Smooth muscle cell (in vitro differentiated cells): ENCODE measurements around the gene TFF2. TPM values are rescaled to one million over a fixed set of nuclear protein-coding genes. Genes with fewer than 3 reads are reported as not detected.

Source experiments
- DNase-seq: peaks from one replicate; lab custom pipeline; 2025; ENCODE audit not compliant: unreplicated experiment; lab: John Stamatoyannopoulos, UW
- H2AFZ ChIP-seq: fragments of 200-600 bp; sonication (generic); 2 replicates; pipeline ENCODE4 v1.6.0; 2016; ENCODE audit warnings: antibody characterized with exemption, low read depth, mild to moderate bottlenecking
- H3F3A ChIP-seq: fragments of 200-600 bp; sonication (generic); 2 replicates; pipeline ENCODE4 v1.6.0; 2017; ENCODE audit warnings: antibody characterized with exemption, low read depth
- H3K27ac ChIP-seq: fragments of 200-600 bp; sonication (generic); 2 replicates; pipeline ENCODE4 v1.5.1; 2016; ENCODE audit warnings: low read depth, mild to moderate bottlenecking
- H3K27me3 ChIP-seq: fragments of 200-600 bp; sonication (generic); 2 replicates; pipeline ENCODE4 v1.6.1; 2016; ENCODE audit warnings: low read depth, mild to moderate bottlenecking
- H3K36me3 ChIP-seq: fragments of 200-600 bp; sonication (generic); 2 replicates; pipeline ENCODE4 v1.5.1; 2016; ENCODE audit warnings: low read depth
- H3K4me1 ChIP-seq: fragments of 200-600 bp; sonication (generic); 2 replicates; pipeline ENCODE4 v1.5.1; 2016; ENCODE audit warnings: low read depth
- H3K4me2 ChIP-seq: fragments of 200-600 bp; sonication (generic); 2 replicates; pipeline ENCODE4 v1.6.0; 2016; ENCODE audit warnings: mild to moderate bottlenecking
- H3K4me3 ChIP-seq: fragments of 200-600 bp; sonication (generic); 2 replicates; pipeline ENCODE4 v1.5.1; 2016; ENCODE audit warnings: mild to moderate bottlenecking
- H3K79me2 ChIP-seq: fragments of 200-600 bp; sonication (generic); 2 replicates; pipeline ENCODE4 v1.6.0; 2016; ENCODE audit warnings: low read depth, mild to moderate bottlenecking
- H3K9ac ChIP-seq: fragments of 200-600 bp; sonication (generic); 2 replicates; pipeline ENCODE4 v1.6.0; 2016; ENCODE audit warnings: low read depth
- H3K9me3 ChIP-seq: fragments of 200-600 bp; sonication (generic); replicated peaks from 2 replicates; pipeline ENCODE4 v1.5.1; 2016; ENCODE audit warnings: low read depth
- H4K20me1 ChIP-seq: fragments of 200-600 bp; sonication (generic); 2 replicates; pipeline ENCODE4 v1.6.0; 2016; ENCODE audit warnings: low read depth
- WGBS: methylation state at CpG from one replicate; pipeline ENCODE4 v1.1.7; 2016; ENCODE audit warnings: low lambda C conversion rate; 5-methylcytosine and 5-hydroxymethylcytosine counted together
- polyA plus RNA-seq: library from polyadenylated mRNA; unstranded; fragments of >200 nt; fragmentation: Nextera tagmentation; extraction: Ambion mirVana; gene quantifications from 2 replicates; pipeline ENCODE4 v1.2.1, GENCODE V29; 2016
- total RNA-seq: library from RNA; depleted of rRNA; stranded (reverse); fragments of >200 nt; gene quantifications from 2 replicates; pipeline ENCODE4 v1.2.3, GENCODE V29; 2014
- TF ChIP-seq, protein P1 (sequence below): fragments of 200-600 bp; sonication (generic); IDR thresholded peaks from 2 replicates; pipeline ENCODE4 v1.5.1; 2017; ENCODE audit warnings: borderline replicate concordance, mild to moderate bottlenecking, antibody characterized with exemption; ENCODE audit not compliant: insufficient read depth, poor library complexity, severe bottlenecking

TFF2 gene
- total and polyA plus RNA-seq, 2 experiments from 2014 or later = not detected

DNA sequence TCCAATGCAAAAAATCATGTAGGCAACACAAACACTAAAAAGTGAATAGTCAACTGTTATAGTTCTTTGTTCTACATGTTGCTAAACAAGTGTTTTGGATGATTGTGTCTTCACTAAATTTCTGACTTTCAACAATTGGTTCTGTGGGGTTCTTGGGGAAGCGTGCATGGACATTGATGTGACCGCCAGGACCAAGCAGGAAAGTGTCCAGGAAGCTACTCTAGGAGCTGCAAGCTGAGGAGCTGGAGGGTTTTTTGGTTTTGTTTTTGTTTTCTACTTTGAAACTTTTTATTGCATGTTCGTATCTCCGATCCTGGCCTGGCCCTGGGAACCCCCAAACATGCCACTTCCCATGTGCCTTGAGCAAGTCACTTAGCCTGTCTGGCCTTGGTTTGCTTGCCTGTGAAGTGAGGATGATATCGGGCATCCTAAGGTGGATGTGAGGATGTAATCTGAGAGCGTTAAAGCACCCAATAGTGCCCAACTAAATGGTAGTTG lies 37.1 kb upstream of the TFF2 start:
- H3K9ac ChIP-seq = no peak overlapping the region
- DNase-seq = no peak
- no peaks in the 10 kb centered on the region for H3K4me1 ChIP-seq
- no peak overlapping the region for H2AFZ ChIP-seq
- no peaks in the 10 kb centered on the region for H3K9me3 ChIP-seq
- H3K27me3 ChIP-seq = no peaks in the 10 kb centered on the region
- no peak overlapping the region for H3K4me3 ChIP-seq
- H3K4me2 ChIP-seq = no peak overlapping the region
- H3K27ac ChIP-seq = no peak overlapping the region
- H3K79me2 ChIP-seq = no peaks in the 10 kb centered on the region
- TF ChIP-seq, protein P1, sequence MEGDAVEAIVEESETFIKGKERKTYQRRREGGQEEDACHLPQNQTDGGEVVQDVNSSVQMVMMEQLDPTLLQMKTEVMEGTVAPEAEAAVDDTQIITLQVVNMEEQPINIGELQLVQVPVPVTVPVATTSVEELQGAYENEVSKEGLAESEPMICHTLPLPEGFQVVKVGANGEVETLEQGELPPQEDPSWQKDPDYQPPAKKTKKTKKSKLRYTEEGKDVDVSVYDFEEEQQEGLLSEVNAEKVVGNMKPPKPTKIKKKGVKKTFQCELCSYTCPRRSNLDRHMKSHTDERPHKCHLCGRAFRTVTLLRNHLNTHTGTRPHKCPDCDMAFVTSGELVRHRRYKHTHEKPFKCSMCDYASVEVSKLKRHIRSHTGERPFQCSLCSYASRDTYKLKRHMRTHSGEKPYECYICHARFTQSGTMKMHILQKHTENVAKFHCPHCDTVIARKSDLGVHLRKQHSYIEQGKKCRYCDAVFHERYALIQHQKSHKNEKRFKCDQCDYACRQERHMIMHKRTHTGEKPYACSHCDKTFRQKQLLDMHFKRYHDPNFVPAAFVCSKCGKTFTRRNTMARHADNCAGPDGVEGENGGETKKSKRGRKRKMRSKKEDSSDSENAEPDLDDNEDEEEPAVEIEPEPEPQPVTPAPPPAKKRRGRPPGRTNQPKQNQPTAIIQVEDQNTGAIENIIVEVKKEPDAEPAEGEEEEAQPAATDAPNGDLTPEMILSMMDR = no peak
- no peaks in the 10 kb centered on the region for H4K20me1 ChIP-seq
- no peaks in the 10 kb centered on the region for H3F3A ChIP-seq
- 98% methylated on average over 6 of the region's 6 CpGs for WGBS
- no peaks in the 10 kb centered on the region for H3K36me3 ChIP-seq

DNA sequence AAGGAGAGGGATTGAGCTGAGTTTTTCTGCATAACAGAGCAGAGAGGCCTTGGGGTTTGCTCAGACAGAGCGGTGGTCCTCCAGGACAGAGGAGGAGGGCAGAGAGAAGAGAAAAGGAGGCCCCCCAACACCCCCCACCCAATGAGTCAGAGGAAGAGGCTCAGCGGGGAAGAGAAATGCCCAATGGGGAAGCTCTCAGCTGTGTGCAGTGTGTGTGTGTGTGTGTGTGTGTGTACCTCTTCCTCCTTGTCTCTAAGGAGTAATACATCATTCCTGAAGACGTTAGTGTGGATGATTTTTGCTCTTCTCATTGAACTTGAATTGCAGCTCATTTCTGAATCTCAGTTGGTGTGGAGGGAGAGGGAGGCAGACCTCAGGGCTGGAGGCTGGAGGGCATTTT lies 36.4 kb upstream of the TFF2 start:
- DNase-seq = no peak
- 78% methylated on average over 3 of the region's 3 CpGs for WGBS
- no peaks in the 10 kb centered on the region for H3K36me3 ChIP-seq
- no peaks in the 10 kb centered on the region for H4K20me1 ChIP-seq
- H3K27me3 ChIP-seq = no peaks in the 10 kb centered on the region
- no peaks in the 10 kb centered on the region for H3K4me1 ChIP-seq
- H3K4me2 ChIP-seq = no peak overlapping the region
- H3K27ac ChIP-seq = no peak overlapping the region
- H3K4me3 ChIP-seq = no peak overlapping the region
- H2AFZ ChIP-seq = no peak overlapping the region
- H3K9ac ChIP-seq = no peak overlapping the region
- no peaks in the 10 kb centered on the region for H3F3A ChIP-seq
- TF ChIP-seq, protein P1 = no peak
- H3K79me2 ChIP-seq = no peaks in the 10 kb centered on the region
- no peaks in the 10 kb centered on the region for H3K9me3 ChIP-seq

DNA sequence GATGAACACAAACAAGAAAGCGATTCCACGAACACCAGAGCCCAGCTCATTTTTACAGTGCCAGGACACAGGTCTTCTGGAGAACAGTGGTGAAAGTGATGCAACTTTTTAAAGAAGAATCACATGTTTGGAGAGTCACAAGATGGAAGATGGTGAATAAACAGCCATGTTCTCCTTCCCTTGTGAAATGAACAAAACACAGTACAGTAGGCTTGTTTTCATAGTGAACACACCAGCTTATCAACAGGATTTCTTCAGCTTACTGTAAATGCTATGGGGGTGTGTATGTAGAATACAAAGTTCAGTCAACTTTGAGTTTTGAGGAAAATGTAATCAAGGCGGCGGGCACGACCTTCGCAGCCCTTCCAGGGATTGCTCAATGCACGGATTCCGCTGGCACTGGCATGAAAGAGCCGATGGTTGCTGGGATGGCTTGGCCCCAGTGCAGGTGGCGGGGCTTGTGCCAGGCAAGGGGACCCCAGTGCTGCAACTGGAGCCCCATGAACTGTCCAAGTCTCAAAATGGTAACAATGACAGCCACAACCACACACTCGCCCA lies 35.3 kb upstream of the TFF2 start:
- no peak overlapping the region for H2AFZ ChIP-seq
- no peaks in the 10 kb centered on the region for H3K4me1 ChIP-seq
- H3K79me2 ChIP-seq = no peaks in the 10 kb centered on the region
- no peaks in the 10 kb centered on the region for H4K20me1 ChIP-seq
- no peak for DNase-seq
- H3K4me2 ChIP-seq = no peak overlapping the region
- TF ChIP-seq, protein P1 = no peak
- no peaks in the 10 kb centered on the region for H3K27me3 ChIP-seq
- 87% methylated on average over 11 of the region's 11 CpGs for WGBS
- no peaks in the 10 kb centered on the region for H3K9me3 ChIP-seq
- no peak overlapping the region for H3K27ac ChIP-seq
- H3F3A ChIP-seq = no peaks in the 10 kb centered on the region
- H3K36me3 ChIP-seq = no peaks in the 10 kb centered on the region
- H3K4me3 ChIP-seq = no peak overlapping the region
- no peak overlapping the region for H3K9ac ChIP-seq

DNA sequence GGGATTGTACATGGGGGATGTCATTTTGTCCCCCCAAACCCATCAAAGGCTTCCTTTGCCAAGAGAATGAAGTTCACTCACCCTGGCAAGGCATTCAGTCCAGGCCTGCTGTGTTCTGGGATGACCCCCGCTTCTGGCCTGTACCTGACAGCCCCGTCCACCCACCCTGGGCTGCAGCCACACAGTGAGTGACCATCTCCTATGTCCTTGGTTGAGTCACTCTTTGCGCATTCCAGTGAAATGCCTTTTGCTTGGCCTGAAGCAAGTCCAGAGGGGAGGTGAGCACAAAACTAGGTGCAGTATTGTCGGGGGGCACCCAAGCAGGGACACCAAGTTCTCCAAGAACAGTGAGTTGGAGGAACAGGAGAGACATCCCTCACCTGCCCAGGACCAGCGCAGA lies 34.8 kb upstream of the TFF2 start:
- Histone ChIP-seq H3K79me2 (no peaks in the 10 kb centered on the region), H3K36me3 (no peaks in the 10 kb centered on the region), H3K4me2 (no peak overlapping the region), H4K20me1 (no peaks in the 10 kb centered on the region), H3K27ac (no peak overlapping the region), H3K9ac (no peak overlapping the region), H2AFZ (no peak overlapping the region), H3K4me3 (no peak overlapping the region), H3F3A (no peaks in the 10 kb centered on the region), H3K9me3 (no peaks in the 10 kb centered on the region), H3K27me3 (no peaks in the 10 kb centered on the region), H3K4me1 (no peaks in the 10 kb centered on the region)
- 91% methylated on average over 5 of the region's 5 CpGs for WGBS
- TF ChIP-seq, protein P1 = no peak
- no peak for DNase-seq
